Neural cell (in vitro differentiated cells): ENCODE measurements around the gene BANF1. TPM values are rescaled to one million over a fixed set of nuclear protein-coding genes. Genes with fewer than 3 reads are reported as not detected.
"Not testable (repeated sequence)": the region's sequence is repeated elsewhere in the genome, so short reads cannot be mapped to it uniquely, and the experiment has no call there.

ENCODE experiments used
- H2AFZ ChIP-seq: fragments of 200-600, 300-800 bp; sonication (generic), shearing (Covaris generic); 2 replicates; pipeline ENCODE4 v1.6.0; 2014; ENCODE audit warnings: low read depth, mild to moderate bottlenecking, antibody characterized with exemption, low read length, moderate library complexity
- H3F3A ChIP-seq: fragments of 200-600 bp; shearing (Covaris generic); 2 replicates; pipeline ENCODE4 v1.6.1; 2016; ENCODE audit warnings: mild to moderate bottlenecking, moderate library complexity, mixed read lengths, antibody characterized with exemption, low read length; ENCODE audit not compliant: insufficient read depth, poor library complexity, severe bottlenecking
- H3K27ac ChIP-seq: fragments of 200-600, 300-800 bp; sonication (generic), shearing (Covaris generic); 2 replicates; pipeline ENCODE4 v1.5.1; 2014; ENCODE audit warnings: mild to moderate bottlenecking, low read length, moderate library complexity
- H3K27me3 ChIP-seq: fragments of 300-800, 200-600 bp; sonication (generic), shearing (Covaris generic); 2 replicates; pipeline ENCODE4 v1.6.0; 2014; ENCODE audit warnings: mild to moderate bottlenecking, low read depth, low read length, moderate library complexity; ENCODE audit not compliant: insufficient read depth
- H3K36me3 ChIP-seq: fragments of 300-800, 200-600 bp; sonication (generic), shearing (Covaris generic); 2 replicates; pipeline ENCODE4 v1.5.1; 2014; ENCODE audit warnings: mild to moderate bottlenecking, antibody characterized with exemption, low read length, moderate library complexity; ENCODE audit not compliant: insufficient read depth
- H3K4me2 ChIP-seq: fragments of 300-800, 200-600 bp; sonication (generic), shearing (Covaris generic); 2 replicates; pipeline ENCODE4 v1.6.0; 2014; ENCODE audit warnings: mild to moderate bottlenecking, low read length
- H3K4me3 ChIP-seq: fragments of 300-800, 200-600 bp; sonication (generic), shearing (Covaris generic); 2 replicates; pipeline ENCODE4 v1.5.1; 2014; ENCODE audit warnings: mild to moderate bottlenecking, low read length, moderate library complexity
- H3K79me2 ChIP-seq: fragments of 200-600 bp; shearing (Covaris generic); replicated peaks from 2 replicates; pipeline ENCODE4 v1.6.0; 2014; ENCODE audit warnings: mild to moderate bottlenecking, low read length, moderate library complexity; ENCODE audit not compliant: insufficient read depth
- H3K9ac ChIP-seq: fragments of 300-800, 200-600 bp; sonication (generic), shearing (Covaris generic); 2 replicates; pipeline ENCODE4 v1.6.1; 2016; ENCODE audit warnings: mild to moderate bottlenecking, low read length, mixed read lengths
- H3K9me2 ChIP-seq: fragments of 200-600 bp; shearing (Covaris generic); 2 replicates; pipeline ENCODE4 v1.6.1; 2016; ENCODE audit warnings: mild to moderate bottlenecking, low read length, mixed read lengths; ENCODE audit not compliant: insufficient read depth
- H3K9me3 ChIP-seq: fragments of 200-600, 300-800 bp; sonication (generic), shearing (Covaris generic); 2 replicates; pipeline ENCODE4 v1.6.1; 2016; ENCODE audit warnings: mild to moderate bottlenecking, mixed run types, low read length, moderate library complexity, mixed read lengths
- H4K20me1 ChIP-seq: fragments of 200-600 bp; shearing (Covaris generic); 2 replicates; pipeline ENCODE4 v1.6.1; 2016; ENCODE audit warnings: mild to moderate bottlenecking, mixed run types; ENCODE audit not compliant: insufficient read depth
- CTCF ChIP-seq: fragments of 450-650 bp; IDR thresholded peaks from 2 replicates; pipeline ENCODE4 v1.5.1; 2014; ENCODE audit warnings: antibody characterized with exemption, mild to moderate bottlenecking, moderate library complexity; ENCODE audit not compliant: poor library complexity, severe bottlenecking
- EP300 ChIP-seq: fragments of 450-650 bp; conservative IDR thresholded peaks from 2 replicates; pipeline ENCODE4 v1.6.1; 2014; ENCODE audit warnings: antibody characterized with exemption, mild to moderate bottlenecking, moderate library complexity; ENCODE audit not compliant: poor library complexity, severe bottlenecking
- EZH2 ChIP-seq: fragments of 200-600, 300-800 bp; shearing (Covaris generic), sonication (generic); IDR thresholded peaks from 2 replicates; pipeline ENCODE4 v1.6.1; 2014; ENCODE audit warnings: antibody characterized with exemption, low read length, borderline replicate concordance, mild to moderate bottlenecking; ENCODE audit not compliant: insufficient read depth, poor library complexity, severe bottlenecking
- POLR2AphosphoS5 ChIP-seq: IDR thresholded peaks from 2 replicates; pipeline ENCODE4 v1.6.1; 2012
- RAD21 ChIP-seq: fragments of 450-650 bp; conservative IDR thresholded peaks from 2 replicates; pipeline ENCODE4 v1.6.1; 2014; ENCODE audit warnings: antibody characterized with exemption, mild to moderate bottlenecking, moderate library complexity
- REST ChIP-seq: IDR thresholded peaks from 2 replicates; pipeline ENCODE4 v1.6.1; 2012; ENCODE audit warnings: borderline replicate concordance
- SMC3 ChIP-seq: fragments of 450-650 bp; conservative IDR thresholded peaks from 2 replicates; pipeline ENCODE4 v1.6.1; 2014; ENCODE audit warnings: antibody characterized with exemption, mild to moderate bottlenecking, moderate library complexity; ENCODE audit not compliant: poor library complexity
- TAF1 ChIP-seq: IDR thresholded peaks from 2 replicates; pipeline ENCODE4 v1.6.1; 2012; ENCODE audit warnings: low read depth
- polyA plus RNA-seq: library from polyadenylated mRNA; depleted of rRNA; stranded (reverse); fragments of >200 nt; gene quantifications from 2 replicates; pipeline ENCODE4 v1.2.3, GENCODE V29; 2014

BANF1 gene
- polyA plus RNA-seq, 1 donor from 2014 or later: 60.0 TPM

- TF ChIP-seq EZH2 (no peak), SMC3 (no peak), RAD21 (no peak), TAF1 (no peak), CTCF (no peak), REST (no peak), POLR2AphosphoS5 (no peak), EP300 (no peak)
- H3K9ac ChIP-seq: no peak overlapping the region
- H3K79me2 ChIP-seq: peaks cover 5% of the 10 kb centered on the region
- no peaks in the 10 kb centered on the region for H3F3A ChIP-seq
- H3K9me3 ChIP-seq: no peaks in the 10 kb centered on the region
- H3K9me2 ChIP-seq: no peaks in the 10 kb centered on the region
- H3K4me3 ChIP-seq: no peak overlapping the region
- no peak overlapping the region for H2AFZ ChIP-seq
- no peaks in the 10 kb centered on the region for H3K36me3 ChIP-seq
- no peaks in the 10 kb centered on the region for H4K20me1 ChIP-seq
- no peak overlapping the region for H3K27ac ChIP-seq
- no peak overlapping the region for H3K4me2 ChIP-seq
- H3K27me3 ChIP-seq: peaks cover 10% of the 10 kb centered on the region
Measured at GRCh38 chr11:66008095-66008467, 5.8 kb downstream of the BANF1 start.

GRCh38 chr11:66008468-66009101 is 6.3 kb downstream of the BANF1 start:
- Histone ChIP-seq H3K27ac (no peak overlapping the region), H3K27me3 (peaks cover 15% of the 10 kb centered on the region), H2AFZ (no peak overlapping the region)

GRCh38 chr11:66010036-66010435 is 7.7 kb downstream of the BANF1 start:
- not testable (repeated sequence) for H3F3A ChIP-seq, H3K9ac ChIP-seq, H3K27ac ChIP-seq, H3K9me3 ChIP-seq, H4K20me1 ChIP-seq, H3K4me2 ChIP-seq, H2AFZ ChIP-seq, H3K4me3 ChIP-seq, H3K79me2 ChIP-seq, H3K36me3 ChIP-seq, H3K9me2 ChIP-seq
- peaks cover 15% of the 10 kb centered on the region for H3K27me3 ChIP-seq

More at GRCh38 chr11:66008468-66009101, 6.3 kb downstream of the BANF1 start:
- Histone ChIP-seq H3K9ac (no peak overlapping the region), H4K20me1 (no peaks in the 10 kb centered on the region), H3K4me3 (no peak overlapping the region), H3K9me2 (no peaks in the 10 kb centered on the region), H3F3A (no peaks in the 10 kb centered on the region), H3K79me2 (peaks cover under 1% of the 10 kb centered on the region), H3K4me2 (no peak overlapping the region), H3K9me3 (no peaks in the 10 kb centered on the region), H3K36me3 (no peaks in the 10 kb centered on the region)
- TF ChIP-seq POLR2AphosphoS5 (no peak), RAD21 (no peak), REST (no peak)
